Esophagus muscularis mucosa (tissue), 4 donors: ENCODE measurements around the gene SLC38A10. TPM values are rescaled to one million over a fixed set of nuclear protein-coding genes. Genes with fewer than 3 reads are reported as not detected.

Source experiments
- DNase-seq: peaks from one replicate; pipeline ENCODE4 v3.0.0-alpha.2; 2017; ENCODE audit errors: extremely low spot score
- H3K27ac ChIP-seq, 4 donors: fragments of 200-600 bp; sonication (generic); replicated peaks in 1 of 4; 1 replicate in 3 of 4; 2 replicates in 1 of 4; pipeline ENCODE4 v1.5.1; 2016 to 2019; ENCODE audit warnings: mild to moderate bottlenecking in 1 of 4
- H3K27me3 ChIP-seq, 4 donors: fragments of 200-600 bp; sonication (generic); one replicate each; pipeline versions ENCODE4 v1.5.1 to v1.6.0; 2016 to 2019
- H3K36me3 ChIP-seq, 4 donors: fragments of 200-600 bp; sonication (generic); one replicate each; pipeline ENCODE4 v1.5.1; 2016 to 2019
- H3K4me1 ChIP-seq, 4 donors: fragments of 200-600 bp; sonication (generic); one replicate each; pipeline ENCODE4 v1.5.1; 2016 to 2019
- H3K4me3 ChIP-seq, 4 donors: fragments of 200-600 bp; sonication (generic); 1 replicate in 2 of 4; 2 replicates in 2 of 4; pipeline ENCODE4 v1.5.1; 2016 to 2019; ENCODE audit warnings: mild to moderate bottlenecking in 4 of 4, moderate library complexity in 1 of 4
- H3K9me3 ChIP-seq, 4 donors: fragments of 200-600 bp; sonication (generic); 1 replicate in 3 of 4; 2 replicates in 1 of 4; pipeline ENCODE4 v1.5.1; 2016 to 2019
- EP300 ChIP-seq: sonication (generic); formaldehyde crosslinking; IDR thresholded peaks from one replicate; pipeline ENCODE4 v1.6.1; 2017; ENCODE audit warnings: antibody characterized with exemption
- POLR2A ChIP-seq: fragments of 450-650 bp; IDR thresholded peaks from one replicate; pipeline ENCODE4 v1.6.1; 2017; ENCODE audit warnings: antibody characterized with exemption, moderate library complexity, mild to moderate bottlenecking, low read depth
- POLR2AphosphoS5 ChIP-seq, 2 donors: sonication (generic); formaldehyde crosslinking; IDR thresholded peaks; one replicate each; pipeline ENCODE4 v1.6.1; 2017; ENCODE audit warnings: antibody characterized with exemption in 2 of 2
- WGBS: methylation state at CpG from one replicate; pipeline ENCODE4 v1.1.5; 2018; 5-methylcytosine and 5-hydroxymethylcytosine counted together
- intact Hi-C: fragments of 100-400 bp; cut with DNase I; formaldehyde crosslinking; loops from one replicate; pipeline ENCODE4 v1.15.1; 2023
- total RNA-seq, 4 donors: library from RNA; depleted of rRNA; stranded (reverse); fragments of >200 nt; gene quantifications; one replicate each; pipeline versions ENCODE4 v1.1.0 to v1.2.1, GENCODE V29; 2016
- TF ChIP-seq, protein P1 (sequence below), 3 experiments: fragments of 200-600 bp in 2 of 3; fragments of 450-650 bp in 1 of 3; sonication (generic) in 2 of 3; IDR thresholded peaks; one replicate each; pipeline ENCODE4 v1.5.1; 2017 to 2019; ENCODE audit warnings: antibody characterized with exemption in 3 of 3, mild to moderate bottlenecking in 2 of 3, moderate library complexity in 1 of 3

The SLC38A10 gene
- total RNA-seq, 4 donors from 2014 or later: 78.0 to 103 (median 93.4) TPM

DNA sequence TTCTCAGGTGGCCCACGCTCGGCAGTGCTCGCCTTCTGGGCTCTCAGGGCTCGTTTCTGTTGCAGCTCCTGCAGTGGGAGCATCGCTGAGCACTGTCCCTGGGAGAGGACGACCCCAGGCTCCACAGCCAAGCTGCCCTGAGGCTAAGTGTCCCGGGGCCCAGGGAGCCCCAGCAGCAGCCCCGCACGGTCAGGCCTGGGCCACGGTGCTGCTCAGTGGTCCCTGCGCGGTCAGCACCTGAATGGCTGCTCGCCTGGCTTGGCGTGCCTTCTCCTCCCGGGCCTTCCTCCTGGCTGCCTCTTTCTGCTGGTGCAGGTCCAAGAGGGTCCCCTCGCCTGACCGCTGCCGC lies 95.7 kb downstream of the SLC38A10 start:
- Histone ChIP-seq H3K27me3 (no peaks in the 10 kb centered on the region), H3K27ac (no peak overlapping the region), H3K4me1 (peaks cover 9 to 19% (median 12%) of the 10 kb centered on the region in 4 donors), H3K36me3 (peaks cover 0 to 64% (median 40%) of the 10 kb centered on the region in 4 donors), H3K9me3 (no peaks in the 10 kb centered on the region), H3K4me3 (no peak overlapping the region)
- 89% methylated on average over 3 of the region's 18 CpGs for WGBS
- intact Hi-C loops: loop anchor here (5.0 kb wide), 1 partner anchor 57 kb away; no protein-coding TSS in a partner anchor
- no peak for DNase-seq
- TF ChIP-seq, protein P1, sequence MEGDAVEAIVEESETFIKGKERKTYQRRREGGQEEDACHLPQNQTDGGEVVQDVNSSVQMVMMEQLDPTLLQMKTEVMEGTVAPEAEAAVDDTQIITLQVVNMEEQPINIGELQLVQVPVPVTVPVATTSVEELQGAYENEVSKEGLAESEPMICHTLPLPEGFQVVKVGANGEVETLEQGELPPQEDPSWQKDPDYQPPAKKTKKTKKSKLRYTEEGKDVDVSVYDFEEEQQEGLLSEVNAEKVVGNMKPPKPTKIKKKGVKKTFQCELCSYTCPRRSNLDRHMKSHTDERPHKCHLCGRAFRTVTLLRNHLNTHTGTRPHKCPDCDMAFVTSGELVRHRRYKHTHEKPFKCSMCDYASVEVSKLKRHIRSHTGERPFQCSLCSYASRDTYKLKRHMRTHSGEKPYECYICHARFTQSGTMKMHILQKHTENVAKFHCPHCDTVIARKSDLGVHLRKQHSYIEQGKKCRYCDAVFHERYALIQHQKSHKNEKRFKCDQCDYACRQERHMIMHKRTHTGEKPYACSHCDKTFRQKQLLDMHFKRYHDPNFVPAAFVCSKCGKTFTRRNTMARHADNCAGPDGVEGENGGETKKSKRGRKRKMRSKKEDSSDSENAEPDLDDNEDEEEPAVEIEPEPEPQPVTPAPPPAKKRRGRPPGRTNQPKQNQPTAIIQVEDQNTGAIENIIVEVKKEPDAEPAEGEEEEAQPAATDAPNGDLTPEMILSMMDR (IDR thresholded peaks at IDR 0.05): no peak
- TF ChIP-seq POLR2AphosphoS5 (IDR thresholded peaks at IDR 0.05) (no peak), POLR2A (no peak), EP300 (no peak)

DNA sequence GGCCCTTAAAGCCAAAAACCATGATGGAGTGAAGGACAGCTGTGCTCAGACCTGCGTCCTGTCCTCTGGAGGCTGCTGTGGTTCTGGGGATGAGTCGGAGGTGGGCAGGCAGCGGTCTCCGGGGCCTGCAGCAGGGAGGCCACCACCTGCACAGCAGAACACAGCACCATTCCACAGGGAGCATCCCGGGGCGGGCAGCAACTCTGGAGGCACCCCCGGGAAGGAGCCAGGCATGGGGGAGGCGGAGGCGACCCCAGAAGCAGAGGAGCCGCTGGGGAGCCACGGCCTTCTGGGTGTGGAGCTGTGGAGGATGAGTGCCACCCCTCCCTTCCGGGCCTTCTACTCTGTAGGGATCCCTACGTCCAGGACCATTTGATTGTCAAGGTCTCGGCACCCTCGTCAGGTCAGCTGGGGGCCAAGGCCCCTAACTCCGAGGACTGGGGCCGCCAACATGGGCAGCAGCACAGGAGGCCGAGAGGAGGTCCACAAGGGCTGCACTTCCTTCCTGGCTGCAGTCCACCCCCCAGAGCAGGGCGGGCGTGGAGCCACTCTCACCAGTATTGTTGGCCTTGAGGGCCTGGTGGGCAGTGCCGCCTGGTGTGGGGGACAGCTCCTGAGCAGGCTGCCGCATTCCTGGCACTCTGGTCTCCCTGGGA lies 96.2 kb downstream of the SLC38A10 start:
- TF ChIP-seq, protein P1 (IDR thresholded peaks at IDR 0.05): no peak
- TF ChIP-seq POLR2A: no peak
- TF ChIP-seq EP300: no peak
- TF ChIP-seq POLR2AphosphoS5 (IDR thresholded peaks at IDR 0.05): no peak
- peaks cover 0 to 60% (median 39%) of the 10 kb centered on the region in 4 donors for H3K36me3 ChIP-seq
- no peaks in the 10 kb centered on the region for H3K9me3 ChIP-seq
- no peak overlapping the region for H3K27ac ChIP-seq
- H3K4me1 ChIP-seq: peaks cover 9 to 19% (median 12%) of the 10 kb centered on the region in 4 donors
- intact Hi-C loops: loop anchor here (5.0 kb wide), 1 partner anchor 57 kb away; no protein-coding TSS in a partner anchor
- no peak overlapping the region for H3K4me3 ChIP-seq
- H3K27me3 ChIP-seq: no peaks in the 10 kb centered on the region
- WGBS: 97% methylated on average over 16 of the region's 22 CpGs
- no peak for DNase-seq

DNA sequence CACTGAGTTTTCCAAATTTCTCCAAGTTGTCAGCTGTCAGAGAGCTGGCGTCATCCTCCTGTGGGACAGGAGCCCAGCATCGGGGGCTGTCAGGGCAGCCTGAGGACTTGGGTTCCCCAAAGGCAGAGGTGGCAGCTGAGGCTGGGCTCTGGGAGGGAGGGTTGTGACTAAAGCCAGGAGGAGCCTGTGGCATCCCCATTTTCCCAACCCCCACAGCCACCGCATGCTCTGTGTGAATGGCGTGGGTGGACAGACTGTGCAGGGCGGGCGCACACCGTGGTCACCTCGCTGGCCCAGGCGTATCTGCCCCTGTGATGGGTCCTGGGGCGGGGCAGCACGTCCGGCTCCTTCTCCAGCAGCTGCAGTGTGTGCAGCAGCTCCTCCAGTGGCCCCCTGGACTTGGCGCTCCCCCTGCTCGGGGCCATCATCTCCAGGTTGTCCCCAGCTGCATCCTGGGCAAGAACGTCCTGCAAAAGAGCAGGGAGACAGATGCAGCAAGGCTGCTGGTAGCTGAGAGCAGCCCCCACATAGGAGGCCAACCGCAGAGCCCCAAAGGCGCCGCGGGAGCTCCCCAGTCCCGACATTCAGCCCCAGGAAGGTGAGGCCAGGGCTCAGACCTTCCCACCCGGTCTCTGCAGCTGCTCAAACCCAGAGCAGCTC lies 97.1 kb downstream of the SLC38A10 start:
- Histone ChIP-seq H3K4me3 (no peak overlapping the region), H3K36me3 (peaks cover 0 to 58% (median 30%) of the 10 kb centered on the region in 4 donors), H3K9me3 (no peaks in the 10 kb centered on the region), H3K27ac (no peak overlapping the region), H3K4me1 (peaks cover 9 to 19% (median 12%) of the 10 kb centered on the region in 4 donors), H3K27me3 (no peaks in the 10 kb centered on the region)
- DNase-seq: no peak
- no peak for TF ChIP-seq POLR2A
- no peak for TF ChIP-seq EP300
- WGBS: no CpG with 5 or more reads among the region's 21 CpGs
- intact Hi-C loops: loop anchor here (5.0 kb wide), 1 partner anchor 56 kb away; no protein-coding TSS in a partner anchor

DNA sequence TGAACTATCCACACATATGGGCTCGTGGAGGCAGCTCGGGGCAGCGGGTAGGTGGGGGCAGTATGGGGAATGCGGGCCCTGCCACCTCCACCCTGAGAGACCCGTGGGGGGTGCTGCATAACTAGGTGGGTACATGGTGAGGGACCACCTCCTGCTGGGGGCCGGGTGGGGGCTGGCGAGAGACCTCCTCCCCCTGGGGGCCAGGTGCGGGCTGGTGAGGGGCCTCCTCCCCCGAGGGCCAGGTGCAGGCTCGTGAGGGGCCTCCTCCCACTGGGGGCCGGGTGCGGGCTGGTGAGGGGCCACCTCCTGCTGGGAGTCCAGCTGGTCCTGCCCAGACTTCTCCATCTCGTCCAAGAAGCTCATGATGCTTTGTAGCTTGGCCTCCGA lies 97.7 kb downstream of the SLC38A10 start:
- WGBS: 80% methylated on average over 11 of the region's 14 CpGs
- intact Hi-C loops: loop anchor here (5.0 kb wide), 1 partner anchor 55 kb away; no protein-coding TSS in a partner anchor
- no peak overlapping the region for H3K27ac ChIP-seq

More for the DNA sequence above, 97.7 kb downstream of the SLC38A10 start:
- Histone ChIP-seq H3K4me1 (peaks cover 9 to 19% (median 12%) of the 10 kb centered on the region in 4 donors), H3K9me3 (no peaks in the 10 kb centered on the region), H3K27me3 (no peaks in the 10 kb centered on the region), H3K36me3 (peaks cover 0 to 59% (median 29%) of the 10 kb centered on the region in 4 donors), H3K4me3 (no peak overlapping the region)
- TF ChIP-seq POLR2AphosphoS5 (IDR thresholded peaks at IDR 0.05) (no peak), POLR2A (no peak), EP300 (no peak)
- TF ChIP-seq, protein P1 (IDR thresholded peaks at IDR 0.05): no peak
- no peak for DNase-seq
